ENCODE results near the gene LPP.

- TF ChIP-seq POLR2A (IDR thresholded peaks at IDR 0.05) = no peak
- TF ChIP-seq, protein P1, sequence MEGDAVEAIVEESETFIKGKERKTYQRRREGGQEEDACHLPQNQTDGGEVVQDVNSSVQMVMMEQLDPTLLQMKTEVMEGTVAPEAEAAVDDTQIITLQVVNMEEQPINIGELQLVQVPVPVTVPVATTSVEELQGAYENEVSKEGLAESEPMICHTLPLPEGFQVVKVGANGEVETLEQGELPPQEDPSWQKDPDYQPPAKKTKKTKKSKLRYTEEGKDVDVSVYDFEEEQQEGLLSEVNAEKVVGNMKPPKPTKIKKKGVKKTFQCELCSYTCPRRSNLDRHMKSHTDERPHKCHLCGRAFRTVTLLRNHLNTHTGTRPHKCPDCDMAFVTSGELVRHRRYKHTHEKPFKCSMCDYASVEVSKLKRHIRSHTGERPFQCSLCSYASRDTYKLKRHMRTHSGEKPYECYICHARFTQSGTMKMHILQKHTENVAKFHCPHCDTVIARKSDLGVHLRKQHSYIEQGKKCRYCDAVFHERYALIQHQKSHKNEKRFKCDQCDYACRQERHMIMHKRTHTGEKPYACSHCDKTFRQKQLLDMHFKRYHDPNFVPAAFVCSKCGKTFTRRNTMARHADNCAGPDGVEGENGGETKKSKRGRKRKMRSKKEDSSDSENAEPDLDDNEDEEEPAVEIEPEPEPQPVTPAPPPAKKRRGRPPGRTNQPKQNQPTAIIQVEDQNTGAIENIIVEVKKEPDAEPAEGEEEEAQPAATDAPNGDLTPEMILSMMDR (IDR thresholded peaks at IDR 0.05) = no peak
Observed at GRCh38 chr3:188299068-188299467, 145.1 kb downstream of the LPP start.

Data from stomach (tissue), 4 donors.